HG03565 (cell line): Measurements from ENCODE around the gene CYB5A.
"Not testable (repeated sequence)": the region's sequence is repeated elsewhere in the genome, so short reads cannot be mapped to it uniquely, and the experiment has no call there.

Experiments used
- ATAC-seq: cut with Tn5 transposase; IDR thresholded peaks from one replicate; pipeline ENCODE4 v1.9.1; 2021; ENCODE audit warnings: mild to moderate bottlenecking, moderate library complexity; ENCODE audit not compliant: unreplicated experiment

The CYB5A gene, protein sequence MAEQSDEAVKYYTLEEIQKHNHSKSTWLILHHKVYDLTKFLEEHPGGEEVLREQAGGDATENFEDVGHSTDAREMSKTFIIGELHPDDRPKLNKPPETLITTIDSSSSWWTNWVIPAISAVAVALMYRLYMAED

GRCh38 chr18:74291771-74292540, at the start of gene CYB5A:
TSS of gene CYB5A (minus strand) at chr18:74291963. CDS start at chr18:74291875, 88 bp downstream.
- peak; percentile 99 for ATAC-seq

DNA sequence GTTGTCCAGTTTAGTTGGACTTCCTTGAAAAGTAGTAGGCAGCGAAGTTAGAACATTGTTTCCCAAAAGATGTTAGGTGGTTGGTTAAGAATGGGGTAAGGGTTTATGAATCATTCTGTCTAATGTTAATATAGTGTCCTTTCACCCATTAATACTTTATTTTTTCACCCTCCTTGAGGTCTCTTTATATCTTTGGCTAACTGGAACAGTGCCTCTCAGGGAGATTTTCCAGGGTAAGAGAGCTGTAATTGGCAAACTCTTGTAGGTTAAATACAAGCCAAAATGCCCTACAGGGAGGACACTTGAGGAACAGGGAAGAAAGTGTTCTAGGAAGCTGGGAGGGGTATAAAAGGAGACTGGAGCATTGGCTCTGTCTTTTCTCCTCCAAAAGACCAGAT, 46.1 kb upstream of the CYB5A start:
- no peak for ATAC-seq

GRCh38 chr18:74337155-74337911, 45.6 kb upstream of the CYB5A start:
- no peak for ATAC-seq

GRCh38 chr18:74336656-74337055, 44.9 kb upstream of the CYB5A start:
- no peak for ATAC-seq

DNA sequence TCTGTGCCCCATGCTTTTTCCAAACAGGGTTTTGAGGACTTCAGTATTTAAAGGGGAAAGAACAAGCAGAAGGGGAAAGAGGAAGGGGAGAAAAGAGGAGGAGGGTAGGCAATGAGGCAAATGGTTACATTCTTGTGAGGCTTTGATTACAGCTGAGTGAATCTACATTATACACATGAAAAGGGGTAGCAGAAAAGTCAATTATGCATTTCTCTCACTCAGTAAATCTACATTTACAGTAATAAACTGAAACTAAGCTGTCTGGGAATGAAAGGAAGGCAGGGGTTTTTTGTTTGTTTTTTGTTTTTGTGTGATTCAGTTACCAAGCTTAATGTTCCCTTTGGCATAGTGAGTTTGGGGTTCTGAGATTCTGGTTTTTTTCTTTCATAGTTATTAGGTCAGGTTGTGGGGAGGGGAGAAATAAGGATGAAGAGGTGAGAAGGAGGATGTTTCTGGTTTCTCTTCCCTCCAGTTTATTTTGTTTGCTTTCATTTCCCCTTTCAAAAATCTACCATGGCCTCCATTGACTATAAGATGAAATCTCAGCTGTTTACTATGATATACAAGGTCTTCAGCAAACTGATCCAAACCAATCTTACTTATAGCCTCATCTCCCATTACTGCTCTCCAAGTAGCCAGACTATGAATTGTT, 42.6 kb upstream of the CYB5A start:
- no peak for ATAC-seq

DNA sequence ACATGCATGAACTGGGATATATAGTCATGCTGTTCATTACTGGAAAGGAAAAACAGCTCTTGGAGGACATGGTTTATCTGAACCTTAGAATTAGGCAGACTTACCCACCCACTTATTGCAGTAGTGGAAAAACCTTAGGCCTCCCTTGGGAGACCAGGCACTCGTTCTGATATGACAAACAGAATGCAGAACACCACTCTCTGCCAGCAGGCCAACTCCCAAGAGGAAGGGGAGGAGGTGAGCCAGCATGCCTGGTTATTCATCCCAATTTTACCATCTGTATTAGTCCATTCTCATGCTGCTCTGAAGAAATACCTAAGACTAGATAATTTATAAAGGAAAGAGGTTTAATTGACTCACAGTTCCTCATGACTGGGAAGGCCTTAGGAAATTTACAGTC, 41.3 kb upstream of the CYB5A start:
- no peak for ATAC-seq

DNA sequence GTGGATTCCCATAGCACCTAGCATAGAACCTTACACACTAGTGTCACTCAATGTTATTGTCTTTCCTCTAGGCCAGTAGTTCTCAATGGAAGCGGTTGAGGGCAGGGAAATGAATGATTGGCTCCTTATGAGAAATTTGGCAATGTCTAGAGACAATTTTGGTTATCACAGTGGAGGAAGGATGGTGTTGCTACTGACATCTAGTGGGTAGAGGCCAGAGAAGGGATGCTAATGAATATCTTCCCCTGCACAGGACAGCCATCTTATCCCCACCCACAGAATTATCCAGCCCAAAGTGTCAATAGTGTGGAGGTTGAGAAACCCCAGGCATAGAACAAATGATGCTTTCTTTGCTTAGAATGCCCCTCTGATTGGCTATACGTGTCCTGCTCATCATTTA, 39.6 kb upstream of the CYB5A start:
- ATAC-seq, result peak; percentile 42

DNA sequence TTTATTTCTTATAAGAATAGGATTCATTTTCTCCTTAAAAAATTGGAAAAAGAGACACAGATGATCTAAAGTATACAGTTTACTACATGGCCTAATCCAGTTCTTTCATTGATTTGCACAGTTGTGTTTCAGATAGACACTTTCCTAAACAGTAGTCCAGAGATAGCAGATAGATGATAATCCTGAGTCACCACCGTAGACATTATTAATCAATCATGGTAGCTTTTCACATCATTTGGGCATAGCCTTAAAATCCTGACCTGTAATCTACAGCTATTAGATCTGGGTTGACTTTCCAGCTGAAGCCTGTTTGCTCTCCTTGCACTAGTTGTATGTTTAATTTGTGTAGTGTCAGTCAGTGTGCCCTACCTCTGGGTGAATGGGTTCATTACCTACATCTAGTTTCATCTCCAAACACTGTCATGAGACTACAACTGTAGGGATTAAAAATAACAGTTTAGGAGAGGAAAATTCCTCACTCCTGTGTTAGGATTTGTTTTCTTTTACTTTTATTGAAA, 38.0 kb upstream of the CYB5A start:
- no peak for ATAC-seq

DNA sequence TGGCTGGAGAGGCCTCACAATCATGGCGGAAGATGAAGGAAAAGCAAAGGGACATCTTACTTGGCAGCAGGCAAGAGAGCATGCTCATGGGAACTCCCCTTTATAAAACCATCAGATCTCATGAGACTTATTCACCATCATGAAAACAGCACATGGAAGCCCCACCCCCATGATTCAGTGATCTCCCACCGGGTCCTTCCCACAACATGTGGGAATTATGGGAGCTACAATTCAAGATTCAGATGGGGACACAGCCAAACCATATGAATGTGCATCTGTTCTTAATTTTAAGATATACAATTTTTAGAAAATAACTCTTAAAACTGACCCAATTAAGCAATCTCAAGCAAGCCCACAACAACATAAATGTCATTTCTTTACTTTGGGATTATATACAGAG, 36.4 kb upstream of the CYB5A start:
- ATAC-seq, result no peak

DNA sequence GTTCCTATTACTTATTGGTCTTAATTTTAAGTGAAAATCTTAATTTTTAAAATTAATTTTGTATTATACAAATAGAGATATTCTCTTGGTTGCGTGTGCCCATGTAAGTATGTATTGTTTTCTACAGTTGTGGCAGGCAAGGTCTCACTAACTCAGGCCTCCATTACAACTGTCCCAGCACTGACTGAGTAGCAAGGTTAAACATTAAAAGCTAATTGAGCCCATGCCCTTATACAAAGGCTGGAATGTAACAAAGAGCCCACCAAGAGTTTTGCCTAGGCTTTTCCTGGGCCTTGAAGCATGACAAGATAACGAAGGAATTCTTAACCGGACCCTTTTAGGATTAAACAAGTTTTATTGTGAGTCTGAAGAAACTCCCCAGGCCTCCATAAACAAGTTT, 35.0 kb upstream of the CYB5A start:
- not testable (repeated sequence) for ATAC-seq

DNA sequence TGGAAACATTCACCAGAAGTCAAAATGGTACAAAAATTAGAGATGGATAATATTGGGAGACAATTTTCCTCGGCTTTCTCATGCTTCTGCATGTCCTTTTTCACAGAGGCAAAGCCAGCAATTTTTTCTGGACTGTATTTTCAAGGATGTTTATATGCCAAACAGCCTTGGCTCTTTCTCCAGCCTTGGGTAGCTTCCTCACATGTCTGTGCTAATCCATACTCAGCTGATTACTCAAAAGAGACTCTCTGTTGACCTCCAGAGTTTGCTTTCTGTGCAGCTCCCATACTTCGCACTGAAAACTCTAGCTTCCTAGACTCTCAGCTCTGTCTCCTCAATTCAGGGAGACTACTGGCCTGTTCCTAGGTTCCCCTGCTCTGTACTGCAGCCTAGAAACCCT, 34.5 kb upstream of the CYB5A start:
- no peak for ATAC-seq

- no peak for ATAC-seq
Observed at GRCh38 chr18:74316257-74317170, 24.8 kb upstream of the CYB5A start.

DNA sequence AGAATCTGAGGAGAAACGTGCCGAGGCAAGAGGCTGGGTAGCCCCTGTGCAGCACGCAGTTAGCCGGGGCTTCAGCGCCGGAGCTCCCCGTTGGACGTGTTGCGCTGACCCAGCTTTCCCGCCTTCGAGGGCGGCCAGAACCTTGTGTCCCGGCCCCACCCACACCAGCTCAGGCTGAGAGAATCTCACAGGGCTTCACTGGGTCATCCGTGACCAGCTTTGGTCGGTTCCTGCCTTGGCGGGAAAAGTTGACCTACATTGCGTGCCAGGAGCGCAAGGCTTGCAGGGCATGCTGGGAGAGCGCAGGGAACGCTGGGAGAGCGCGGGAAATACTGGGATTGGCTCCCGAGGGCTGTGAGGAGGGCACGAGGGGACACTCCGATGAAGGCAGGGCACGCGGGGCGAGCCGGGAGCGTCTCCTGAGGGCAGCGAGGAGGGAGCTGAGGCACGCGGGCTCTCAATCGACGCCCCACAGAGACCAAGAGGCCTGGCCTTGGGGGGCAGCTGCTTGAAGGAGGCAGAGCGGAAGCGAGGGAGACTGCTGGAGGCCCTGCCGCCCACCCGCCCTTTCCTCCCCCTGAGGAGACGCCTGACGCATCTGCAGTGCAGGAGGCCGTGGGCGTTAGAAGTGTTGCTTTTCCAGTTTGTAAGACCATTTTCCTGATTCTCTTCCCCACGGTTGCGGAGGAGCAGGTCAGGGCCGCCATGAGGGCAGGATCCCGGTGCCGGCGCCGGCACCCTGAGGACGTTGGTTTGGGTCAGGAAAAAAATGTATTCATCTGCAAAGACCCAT, 23.9 kb upstream of the CYB5A start, which contains the start of gene C18orf63:
TSS of gene C18orf63 (plus strand) at position 376 of the 793 bp plus-strand sequence. CDS start 2,027 bp downstream, outside the sequence.
- ATAC-seq, result no peak

DNA sequence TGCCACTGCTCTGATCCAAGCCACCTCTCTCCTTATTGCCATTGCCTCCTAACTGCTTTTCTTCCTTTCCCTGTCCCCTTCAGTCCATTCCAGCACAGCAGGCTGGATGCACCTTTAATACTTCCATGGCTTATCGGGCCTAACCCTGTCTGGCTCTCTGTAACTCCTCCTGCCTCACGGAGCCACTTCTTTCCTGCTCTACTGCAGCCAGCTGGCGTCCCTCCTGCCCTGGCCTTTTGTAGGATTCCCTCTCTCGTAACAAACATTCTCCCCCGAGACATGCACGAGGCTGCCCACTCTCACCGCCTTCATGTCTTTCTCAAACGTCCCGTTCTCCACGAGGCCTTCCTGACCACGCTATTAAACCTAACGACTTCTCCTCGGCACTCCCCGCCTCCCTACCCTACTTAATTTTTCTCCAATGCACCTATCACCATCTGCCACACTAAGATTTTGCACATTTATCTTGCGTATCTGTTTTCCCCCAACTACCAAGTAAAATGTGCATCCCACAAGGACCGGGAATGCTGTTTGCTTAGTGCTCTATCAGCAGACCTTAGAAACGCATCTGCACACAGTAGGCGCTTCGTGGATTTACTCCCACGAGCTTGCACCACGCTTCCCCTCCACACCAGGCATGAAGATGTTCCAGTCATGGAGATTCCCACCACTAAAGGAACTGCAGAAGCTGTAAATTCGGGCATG, 23.1 kb upstream of the CYB5A start:
- ATAC-seq, result no peak

GRCh38 chr18:74311000-74311399, 19.2 kb upstream of the CYB5A start:
- ATAC-seq, result no peak

DNA sequence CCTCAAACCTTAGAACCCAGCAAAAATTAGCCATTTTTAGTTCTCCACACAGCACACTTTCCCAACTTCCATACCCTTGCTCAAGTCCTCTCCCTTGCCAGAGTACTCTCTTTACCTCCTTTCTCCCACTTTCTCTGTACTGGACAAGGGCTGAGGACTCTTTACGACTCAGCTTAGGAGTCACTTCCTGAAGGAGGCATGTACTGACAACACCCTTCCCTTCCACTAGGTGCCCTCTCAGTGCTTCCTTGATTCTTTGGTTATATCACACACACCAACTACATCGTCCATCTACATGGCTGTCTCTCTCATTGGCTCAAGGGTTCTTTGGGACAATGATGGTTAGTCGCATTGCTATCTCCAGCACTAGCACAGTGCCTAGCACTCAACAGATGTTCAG, 18.6 kb upstream of the CYB5A start:
- peak; percentile 83 for ATAC-seq

DNA sequence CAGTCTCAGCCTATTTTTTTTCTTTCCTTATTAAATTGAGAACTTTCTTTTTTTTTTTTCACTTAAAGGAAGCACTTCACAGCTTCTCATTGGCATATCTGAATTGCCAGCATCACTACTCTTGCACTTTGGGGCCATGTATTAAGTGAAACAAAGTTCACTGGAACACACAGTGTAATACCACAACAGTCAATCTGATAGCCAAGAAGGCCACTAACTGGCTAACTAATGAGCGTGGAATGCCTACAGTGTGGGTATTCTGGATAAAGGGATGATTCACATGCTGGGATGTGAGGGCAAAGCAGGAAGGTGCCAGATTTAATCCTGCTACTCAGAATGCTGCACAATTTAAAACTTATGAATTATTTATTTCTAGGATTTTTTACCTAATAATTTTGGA, 12.2 kb upstream of the CYB5A start:
- no peak for ATAC-seq

DNA sequence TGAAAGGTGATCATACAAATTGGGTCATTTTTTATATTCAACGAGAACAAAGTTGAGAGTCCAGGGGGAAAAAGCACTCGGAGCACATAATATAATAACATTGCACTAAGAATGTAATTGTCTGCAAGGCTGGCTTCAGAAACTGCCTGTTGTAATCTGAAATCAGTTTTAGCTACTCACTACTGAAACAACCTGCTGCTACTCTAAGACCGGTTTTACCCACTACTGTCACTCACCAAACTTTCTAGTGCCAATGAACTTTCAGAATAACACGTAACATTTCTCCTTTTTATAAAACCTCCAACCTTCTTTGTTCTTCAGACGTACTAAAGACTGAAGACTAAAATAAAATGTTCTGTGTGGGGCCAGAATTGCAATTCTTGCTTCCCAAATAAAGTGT, 11.5 kb upstream of the CYB5A start:
- ATAC-seq, result no peak

GRCh38 chr18:74299746-74300145, 8.0 kb upstream of the CYB5A start:
- no peak for ATAC-seq
